Esophagus muscularis mucosa (tissue), 4 donors: Measurements from ENCODE around the gene FIGNL2.

Experiments used
- EP300 ChIP-seq: sonication (generic); formaldehyde crosslinking; IDR thresholded peaks from one replicate; pipeline ENCODE4 v1.6.1; 2017; ENCODE audit warnings: antibody characterized with exemption
- POLR2A ChIP-seq: fragments of 450-650 bp; IDR thresholded peaks from one replicate; pipeline ENCODE4 v1.6.1; 2017; ENCODE audit warnings: antibody characterized with exemption, moderate library complexity, mild to moderate bottlenecking, low read depth
- POLR2AphosphoS5 ChIP-seq, 2 donors: sonication (generic); formaldehyde crosslinking; IDR thresholded peaks; one replicate each; pipeline ENCODE4 v1.6.1; 2017; ENCODE audit warnings: antibody characterized with exemption in 2 of 2
- TF ChIP-seq, protein P1 (sequence below), 3 experiments: fragments of 200-600 bp in 2 of 3; fragments of 450-650 bp in 1 of 3; sonication (generic) in 2 of 3; IDR thresholded peaks; one replicate each; pipeline ENCODE4 v1.5.1; 2017 to 2019; ENCODE audit warnings: antibody characterized with exemption in 3 of 3, mild to moderate bottlenecking in 2 of 3, moderate library complexity in 1 of 3

DNA sequence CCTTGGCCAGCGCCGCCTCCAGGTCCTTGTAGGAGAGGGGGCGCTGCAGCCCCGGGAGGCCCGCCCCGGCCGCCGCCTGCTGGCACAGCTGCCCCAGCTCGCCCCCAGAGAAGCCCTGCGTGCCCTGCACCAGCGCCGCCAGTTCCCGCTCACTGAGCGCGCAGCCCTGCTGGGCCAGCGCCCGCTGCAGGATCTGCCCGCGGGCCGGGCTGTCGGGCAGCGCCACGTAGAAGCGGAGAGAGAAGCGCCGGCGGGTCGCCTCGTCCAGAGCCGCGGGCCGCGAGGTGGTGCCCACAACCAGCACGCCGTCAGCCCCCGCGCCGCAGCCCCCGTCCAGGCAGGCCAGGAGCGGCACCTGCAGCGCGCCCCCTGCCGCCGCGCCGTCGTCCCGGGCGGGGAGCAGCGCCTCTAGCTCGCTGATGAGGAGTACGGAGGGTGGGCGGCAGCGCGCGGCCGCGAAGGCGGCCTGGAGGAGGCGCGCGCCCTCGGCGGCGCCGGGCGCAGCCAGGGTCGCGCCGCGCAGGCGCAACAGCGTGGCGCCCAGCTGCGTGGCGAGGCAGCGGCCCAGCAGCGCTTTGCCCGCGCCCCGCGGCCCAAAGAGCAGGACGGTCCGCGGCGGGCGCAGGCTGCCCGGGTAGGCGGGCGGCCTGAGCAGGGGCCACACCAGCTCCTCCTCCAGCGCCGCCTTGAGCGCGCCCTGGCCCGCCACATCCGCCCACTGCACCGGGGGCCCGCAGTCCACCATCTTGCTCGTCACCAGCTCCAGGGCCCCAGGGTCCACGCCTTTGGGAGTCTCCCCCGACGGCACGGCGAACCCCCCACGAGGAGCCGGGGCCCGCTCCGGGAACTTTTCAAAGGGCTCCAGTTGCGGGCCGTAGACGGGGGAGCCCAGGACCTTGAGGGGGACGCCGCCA is 27.7 kb downstream of the FIGNL2 start:
- TF ChIP-seq, protein P1, sequence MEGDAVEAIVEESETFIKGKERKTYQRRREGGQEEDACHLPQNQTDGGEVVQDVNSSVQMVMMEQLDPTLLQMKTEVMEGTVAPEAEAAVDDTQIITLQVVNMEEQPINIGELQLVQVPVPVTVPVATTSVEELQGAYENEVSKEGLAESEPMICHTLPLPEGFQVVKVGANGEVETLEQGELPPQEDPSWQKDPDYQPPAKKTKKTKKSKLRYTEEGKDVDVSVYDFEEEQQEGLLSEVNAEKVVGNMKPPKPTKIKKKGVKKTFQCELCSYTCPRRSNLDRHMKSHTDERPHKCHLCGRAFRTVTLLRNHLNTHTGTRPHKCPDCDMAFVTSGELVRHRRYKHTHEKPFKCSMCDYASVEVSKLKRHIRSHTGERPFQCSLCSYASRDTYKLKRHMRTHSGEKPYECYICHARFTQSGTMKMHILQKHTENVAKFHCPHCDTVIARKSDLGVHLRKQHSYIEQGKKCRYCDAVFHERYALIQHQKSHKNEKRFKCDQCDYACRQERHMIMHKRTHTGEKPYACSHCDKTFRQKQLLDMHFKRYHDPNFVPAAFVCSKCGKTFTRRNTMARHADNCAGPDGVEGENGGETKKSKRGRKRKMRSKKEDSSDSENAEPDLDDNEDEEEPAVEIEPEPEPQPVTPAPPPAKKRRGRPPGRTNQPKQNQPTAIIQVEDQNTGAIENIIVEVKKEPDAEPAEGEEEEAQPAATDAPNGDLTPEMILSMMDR (IDR thresholded peaks at IDR 0.05), result peak in 2 of 3 experiments; percentile 12 to 13
- TF ChIP-seq POLR2AphosphoS5 (IDR thresholded peaks at IDR 0.05), result no peak
- TF ChIP-seq POLR2A, result no peak
- TF ChIP-seq EP300, result no peak
